ENCODE results near the gene SLC35F1. TPM values are rescaled to one million over a fixed set of nuclear protein-coding genes. Genes with fewer than 3 reads are reported as not detected.

SLC35F1 gene
- total and polyA plus RNA-seq, 2 donors (not counting 3 experiments of a cell fraction or from before 2014, with no cell fraction given), result not detected

GRCh38 chr6:118309337-118310093, 402.5 kb downstream of the SLC35F1 start:
- H3K4me2 ChIP-seq (ENCODE audit: insufficient read depth, low read length), result no peak overlapping the region
- H3K36me3 ChIP-seq (ENCODE audit: control insufficient read depth in 2 of 2, extremely low read depth in 1 of 2, insufficient read depth in 2 of 2, low read length in 2 of 2), result no peaks in the 10 kb centered on the region
- dilution Hi-C loops (cut with MboI; ENCODE audit: extremely low pct_ligation_motif_present, low sequenced_read_pairs), result no loop called here
- no peak overlapping the region for H3K27ac ChIP-seq (ENCODE audit: insufficient read depth, low read depth, low read length)
- TF ChIP-seq POLR2A (IDR thresholded peaks at IDR 0.05; ENCODE audit: low read depth, low read length) (no peak), EZH2 (IDR thresholded peaks at IDR 0.05; ENCODE audit: borderline replicate concordance, low read depth, low read length, severe bottlenecking) (no peak)
- H3K9me1 ChIP-seq (replicated peaks; ENCODE audit: control insufficient read depth, extremely low read depth, insufficient read depth, low read length), result no peaks in the 10 kb centered on the region
- POLR2A ChIA-PET, result no interaction called here
- no peak for FAIRE-seq
- H3K4me1 ChIP-seq (ENCODE audit: control insufficient read depth, extremely low read depth, insufficient read depth, low read length), result no peaks in the 10 kb centered on the region
- no peak for DNase-seq (ENCODE audit: low read depth, low spot score)
- BruUV-seq (replicated peaks), result no TSS peak
- no peak overlapping the region for H2AFZ ChIP-seq (ENCODE audit: low read depth, low read length)
- intact Hi-C loops (cut with micrococcal nuclease), result no loop called here
- CTCF ChIA-PET, result no interaction called here
- no peak overlapping the region for H3K4me3 ChIP-seq (replicated peaks in 1 of 3; ENCODE audit: insufficient read depth in 1 of 3, low read depth in 1 of 3, low read length in 3 of 3)
- no peaks in the 10 kb centered on the region for H4K20me1 ChIP-seq (replicated peaks; ENCODE audit: control insufficient read depth, extremely low read depth, insufficient read depth, low read length)
- no peaks in the 10 kb centered on the region for H3K27me3 ChIP-seq (ENCODE audit: control insufficient read depth in 2 of 2, insufficient read depth in 2 of 2, low read length in 2 of 2)
- no peaks in the 10 kb centered on the region for H3K79me2 ChIP-seq (ENCODE audit: control insufficient read depth, insufficient read depth, low read length)
- H3K9ac ChIP-seq (replicated peaks; ENCODE audit: extremely low read depth, insufficient read depth, low read length), result no peak overlapping the region
- H3K9me3 ChIP-seq (replicated peaks; ENCODE audit: control insufficient read depth, insufficient read depth, low read length), result no peaks in the 10 kb centered on the region

- no peak for TF ChIP-seq POLR2A (IDR thresholded peaks at IDR 0.05; ENCODE audit: low read depth, low read length)
- TF ChIP-seq MAX (IDR thresholded peaks at IDR 0.05; ENCODE audit: insufficient read depth, insufficient read length), result no peak
- no peak for TF ChIP-seq GATA2 (IDR thresholded peaks at IDR 0.05; ENCODE audit: insufficient read depth, insufficient read length, low read depth, low read length)
- no peak for TF ChIP-seq CTCF (IDR thresholded peaks at IDR 0.05; ENCODE audit: extremely low read depth in 1 of 2, insufficient read depth in 1 of 2, low read depth in 1 of 2, low read length in 2 of 2)
- TF ChIP-seq JUN (IDR thresholded peaks at IDR 0.05; ENCODE audit: borderline replicate concordance, insufficient read depth, insufficient read length, low read depth), result no peak
- TF ChIP-seq POLR2AphosphoS5 (IDR thresholded peaks at IDR 0.05; ENCODE audit: insufficient read depth, low read depth, low read length), result no peak
- TF ChIP-seq FOS (IDR thresholded peaks at IDR 0.05; ENCODE audit: borderline replicate concordance, insufficient read depth, low read length), result no peak
- no peak for TF ChIP-seq EZH2 (IDR thresholded peaks at IDR 0.05; ENCODE audit: borderline replicate concordance, low read depth, low read length, severe bottlenecking)
- no peak for TF ChIP-seq MYC (IDR thresholded peaks at IDR 0.05; ENCODE audit: low read depth, low read length)
- H3K4me1 ChIP-seq (ENCODE audit: control insufficient read depth, extremely low read depth, insufficient read depth, low read length), result no peaks in the 10 kb centered on the region
- H3K36me3 ChIP-seq (ENCODE audit: control insufficient read depth in 2 of 2, extremely low read depth in 1 of 2, insufficient read depth in 2 of 2, low read length in 2 of 2), result no peaks in the 10 kb centered on the region
- dilution Hi-C loops (cut with MboI; ENCODE audit: extremely low pct_ligation_motif_present, low sequenced_read_pairs) (no loop called here), intact Hi-C loops (cut with micrococcal nuclease) (no loop called here)
- ChIA-PET CTCF (no interaction called here), POLR2A (no interaction called here)
- H4K20me1 ChIP-seq (replicated peaks; ENCODE audit: control insufficient read depth, extremely low read depth, insufficient read depth, low read length), result no peaks in the 10 kb centered on the region
- H3K9me3 ChIP-seq (replicated peaks; ENCODE audit: control insufficient read depth, insufficient read depth, low read length), result no peaks in the 10 kb centered on the region
- H3K9ac ChIP-seq (replicated peaks; ENCODE audit: extremely low read depth, insufficient read depth, low read length), result no peak overlapping the region
- no peak overlapping the region for H3K27ac ChIP-seq (ENCODE audit: insufficient read depth, low read depth, low read length)
- H3K27me3 ChIP-seq (ENCODE audit: control insufficient read depth in 2 of 2, insufficient read depth in 2 of 2, low read length in 2 of 2), result no peaks in the 10 kb centered on the region
- H2AFZ ChIP-seq (ENCODE audit: low read depth, low read length), result no peak overlapping the region
- BruUV-seq (replicated peaks), result no TSS peak
- H3K9me1 ChIP-seq (replicated peaks; ENCODE audit: control insufficient read depth, extremely low read depth, insufficient read depth, low read length), result no peaks in the 10 kb centered on the region
- no peak overlapping the region for H3K4me2 ChIP-seq (ENCODE audit: insufficient read depth, low read length)
- DNase-seq (ENCODE audit: low read depth, low spot score) (no peak), FAIRE-seq (no peak)
- no peak overlapping the region for H3K4me3 ChIP-seq (replicated peaks in 1 of 3; ENCODE audit: insufficient read depth in 1 of 3, low read depth in 1 of 3, low read length in 3 of 3)
- no peaks in the 10 kb centered on the region for H3K79me2 ChIP-seq (ENCODE audit: control insufficient read depth, insufficient read depth, low read length)
Observed at GRCh38 chr6:118313208-118313607, 406.1 kb downstream of the SLC35F1 start.

Measured in endothelial cell of umbilical vein (primary cell).